ENCODE measurements around the gene JAML. TPM values are rescaled to one million over a fixed set of nuclear protein-coding genes. Genes with fewer than 3 reads are reported as not detected.

Gene JAML
- total RNA-seq, 1 donor from 2014 or later = not detected

GRCh38 chr11:118148856-118149255 is 76.0 kb downstream of the JAML start:
- no peak for DNase-seq (ENCODE audit: low read depth in 2 of 2)

- no peak for DNase-seq (ENCODE audit: low read depth in 2 of 2)
These were observed 76.6 kb downstream of the JAML start for GRCh38 chr11:118148240-118148639.

- DNase-seq (ENCODE audit: low read depth in 2 of 2) = no peak
These were observed 77.3 kb downstream of the JAML start for GRCh38 chr11:118147502-118147901.

DNA sequence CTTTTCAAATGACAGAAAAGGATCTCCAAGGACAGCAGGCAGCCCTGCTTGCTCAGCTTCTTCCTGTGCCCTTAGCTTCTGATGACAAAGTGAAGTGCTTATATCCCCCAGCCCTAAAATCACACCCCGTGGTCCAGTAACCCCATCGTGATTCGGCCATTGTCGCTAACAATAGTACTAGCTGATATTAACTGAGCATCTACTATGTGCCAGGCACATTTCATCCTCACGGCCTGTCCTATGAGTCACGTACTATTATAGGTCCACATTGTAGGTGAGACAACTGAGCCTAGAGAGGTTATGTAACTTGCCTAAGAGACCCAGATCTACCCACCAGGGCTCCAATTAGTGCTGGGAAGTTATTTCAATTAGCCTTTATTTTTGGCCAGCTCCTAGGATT is 78.3 kb downstream of the JAML start:
- no peak for DNase-seq (ENCODE audit: low read depth in 2 of 2)

DNA sequence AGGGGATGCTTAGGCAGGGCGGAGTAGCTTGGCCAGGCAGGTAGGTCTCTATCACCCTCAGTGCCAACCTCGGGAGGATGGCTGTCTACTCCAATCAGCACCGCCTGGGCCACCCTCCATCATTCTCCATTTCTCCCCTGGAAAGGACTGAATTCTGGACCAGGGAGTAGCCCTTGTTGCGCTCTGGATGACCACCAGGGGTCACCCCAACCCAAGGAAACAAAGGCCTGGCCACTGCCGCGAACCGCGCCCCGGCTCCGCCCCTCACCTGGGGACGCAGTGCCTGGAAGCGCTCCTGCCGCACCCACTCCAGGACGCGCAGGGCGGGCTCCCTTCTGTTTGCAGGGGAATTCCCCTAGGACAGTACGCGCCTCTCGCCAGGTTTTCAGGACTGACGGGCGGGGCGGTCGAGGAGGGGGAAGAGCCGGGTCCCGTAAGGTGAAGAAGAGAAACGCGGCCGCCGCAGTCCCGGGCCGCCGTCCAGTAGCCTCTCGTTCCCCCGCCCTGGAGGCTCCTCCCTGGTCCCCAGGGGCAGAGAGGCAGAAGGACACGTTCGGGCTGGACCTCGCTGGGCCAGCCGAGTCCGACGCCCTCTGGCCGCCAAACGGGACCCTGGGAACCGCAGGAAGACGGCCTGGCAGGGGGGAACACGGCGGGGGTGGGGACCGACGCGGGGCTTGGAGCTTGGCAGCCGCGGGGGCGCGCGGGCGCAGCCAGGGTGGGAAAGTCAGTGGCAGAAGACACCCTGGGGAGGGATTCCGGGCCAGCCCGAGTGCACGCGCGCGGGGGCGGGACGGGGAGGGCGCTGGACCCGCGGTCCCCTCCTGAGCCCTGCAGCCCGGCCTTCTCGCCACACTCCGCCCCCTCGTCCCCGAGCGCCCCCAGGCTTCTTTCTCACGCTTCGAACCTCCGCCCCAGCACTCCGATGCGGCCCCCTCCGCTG is 79.3 kb downstream of the JAML start:
- DNase-seq (ENCODE audit: low read depth in 2 of 2) = peak; percentile 58 to 78

GRCh38 chr11:118144301-118145268 is 80.2 kb downstream of the JAML start:
- DNase-seq (ENCODE audit: low read depth in 2 of 2) = no peak

Other genes with a start within 250 kb of the JAML start
- gene IL10RA, start 238.6 kb downstream of the JAML start, total RNA-seq = not detected in 2 replicates
- not detected in 2 replicates for gene TMPRSS4, start 147.9 kb downstream of the JAML start, total RNA-seq
- not detected in 2 replicates for gene SMIM35, start 138.0 kb downstream of the JAML start, total RNA-seq
- gene SCN4B, start 72.2 kb downstream of the JAML start, total RNA-seq = under 0.01 TPM in 1 of 2 replicates, not detected in the other
- gene SCN2B, start 48.4 kb downstream of the JAML start, total RNA-seq = not detected in 2 replicates
- 1.4 and 5.2 TPM in 2 replicates for gene MPZL3, start 27.4 kb upstream of the JAML start, total RNA-seq
- 4.4 and 14.2 TPM in 2 replicates for gene MPZL2, start 39.3 kb upstream of the JAML start, total RNA-seq
- gene CD3E, start 79.7 kb upstream of the JAML start, total RNA-seq = not detected in 2 replicates
- gene CD3D, start 117.7 kb upstream of the JAML start, total RNA-seq = not detected in 2 replicates
- not detected in 2 replicates for gene CD3G, start 119.3 kb upstream of the JAML start, total RNA-seq
- 19.2 and 20.0 TPM in 2 replicates for gene UBE4A, start 134.6 kb upstream of the JAML start, total RNA-seq
- 82.8 and 95.6 TPM in 2 replicates for gene ATP5MG, start 176.6 kb upstream of the JAML start, total RNA-seq
- 12.4 and 14.5 TPM in 2 replicates for gene KMT2A, start 211.5 kb upstream of the JAML start, total RNA-seq